GM06990 (cell line): ENCODE measurements around the gene MTFP1.

Experiments
- DNase-seq: peaks from one replicate; pipeline ENCODE4 v3.0.0-alpha.2; 2011; ENCODE audit not compliant: insufficient read length; ENCODE audit errors: extremely low read depth
- H3K27me3 ChIP-seq: replicated peaks from 2 replicates; pipeline ENCODE4 v1.6.0; 2011; ENCODE audit warnings: low read length; ENCODE audit not compliant: control insufficient read depth, insufficient read depth
- H3K36me3 ChIP-seq: 2 replicates; pipeline ENCODE4 v1.5.1; 2011; ENCODE audit warnings: low read length; ENCODE audit not compliant: control insufficient read depth, insufficient read depth
- H3K4me3 ChIP-seq: replicated peaks from 2 replicates; pipeline ENCODE4 v1.5.1; 2011; ENCODE audit warnings: low read depth, mild to moderate bottlenecking, control low read depth, low read length
- TF ChIP-seq, protein P1 (sequence below): IDR thresholded peaks from 2 replicates; pipeline ENCODE4 v1.5.1; 2011; ENCODE audit warnings: low read length, control low read depth, mild to moderate bottlenecking, inconsistent platforms; ENCODE audit not compliant: insufficient read depth, poor library complexity, severe bottlenecking

Gene MTFP1

DNA sequence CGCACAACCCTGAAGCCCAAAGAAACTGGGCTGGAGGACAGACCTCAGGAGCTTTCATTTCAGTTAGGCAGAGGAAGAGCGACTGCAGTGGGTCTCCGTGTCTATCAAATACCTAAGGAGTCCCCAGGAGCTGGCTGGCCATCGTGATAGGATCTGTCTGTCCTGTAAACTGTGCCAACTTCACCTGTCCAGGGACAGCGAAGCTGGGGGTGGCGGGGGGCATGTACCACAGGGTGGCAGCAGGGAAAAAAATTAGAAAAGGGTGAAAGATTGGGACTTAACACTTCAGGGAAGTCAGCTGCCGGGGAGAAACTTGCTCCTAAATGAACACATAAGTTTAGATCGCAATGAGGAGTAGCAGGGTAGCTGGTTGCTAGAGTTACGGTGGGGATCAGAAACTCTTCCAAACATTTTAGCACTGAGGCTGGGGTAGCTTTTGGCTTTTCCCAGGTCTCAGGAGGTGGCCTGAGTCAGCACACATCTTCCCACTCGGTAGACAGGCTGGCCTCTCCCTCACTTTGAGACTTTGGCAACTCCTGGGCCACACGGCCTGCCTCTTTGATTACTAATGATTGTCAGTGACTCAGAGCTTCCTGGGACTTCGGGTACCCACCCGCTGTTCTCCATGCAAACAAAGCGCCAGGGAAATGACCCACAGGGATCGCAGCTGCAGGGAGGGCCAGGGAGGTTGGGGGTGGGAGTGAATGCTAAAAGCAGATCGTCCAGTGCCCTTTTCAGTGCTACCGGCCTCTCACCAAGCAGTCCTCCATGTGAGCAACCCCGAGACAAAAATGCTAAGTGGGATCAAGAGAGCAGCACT is 2.9 kb upstream of the MTFP1 start:
- DNase-seq, result no peak
- TF ChIP-seq, protein P1, sequence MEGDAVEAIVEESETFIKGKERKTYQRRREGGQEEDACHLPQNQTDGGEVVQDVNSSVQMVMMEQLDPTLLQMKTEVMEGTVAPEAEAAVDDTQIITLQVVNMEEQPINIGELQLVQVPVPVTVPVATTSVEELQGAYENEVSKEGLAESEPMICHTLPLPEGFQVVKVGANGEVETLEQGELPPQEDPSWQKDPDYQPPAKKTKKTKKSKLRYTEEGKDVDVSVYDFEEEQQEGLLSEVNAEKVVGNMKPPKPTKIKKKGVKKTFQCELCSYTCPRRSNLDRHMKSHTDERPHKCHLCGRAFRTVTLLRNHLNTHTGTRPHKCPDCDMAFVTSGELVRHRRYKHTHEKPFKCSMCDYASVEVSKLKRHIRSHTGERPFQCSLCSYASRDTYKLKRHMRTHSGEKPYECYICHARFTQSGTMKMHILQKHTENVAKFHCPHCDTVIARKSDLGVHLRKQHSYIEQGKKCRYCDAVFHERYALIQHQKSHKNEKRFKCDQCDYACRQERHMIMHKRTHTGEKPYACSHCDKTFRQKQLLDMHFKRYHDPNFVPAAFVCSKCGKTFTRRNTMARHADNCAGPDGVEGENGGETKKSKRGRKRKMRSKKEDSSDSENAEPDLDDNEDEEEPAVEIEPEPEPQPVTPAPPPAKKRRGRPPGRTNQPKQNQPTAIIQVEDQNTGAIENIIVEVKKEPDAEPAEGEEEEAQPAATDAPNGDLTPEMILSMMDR, result no peak
- Histone ChIP-seq H3K4me3 (peak overlapping the region; percentile 84), H3K36me3 (peaks cover 11% of the 10 kb centered on the region), H3K27me3 (no peaks in the 10 kb centered on the region)

DNA sequence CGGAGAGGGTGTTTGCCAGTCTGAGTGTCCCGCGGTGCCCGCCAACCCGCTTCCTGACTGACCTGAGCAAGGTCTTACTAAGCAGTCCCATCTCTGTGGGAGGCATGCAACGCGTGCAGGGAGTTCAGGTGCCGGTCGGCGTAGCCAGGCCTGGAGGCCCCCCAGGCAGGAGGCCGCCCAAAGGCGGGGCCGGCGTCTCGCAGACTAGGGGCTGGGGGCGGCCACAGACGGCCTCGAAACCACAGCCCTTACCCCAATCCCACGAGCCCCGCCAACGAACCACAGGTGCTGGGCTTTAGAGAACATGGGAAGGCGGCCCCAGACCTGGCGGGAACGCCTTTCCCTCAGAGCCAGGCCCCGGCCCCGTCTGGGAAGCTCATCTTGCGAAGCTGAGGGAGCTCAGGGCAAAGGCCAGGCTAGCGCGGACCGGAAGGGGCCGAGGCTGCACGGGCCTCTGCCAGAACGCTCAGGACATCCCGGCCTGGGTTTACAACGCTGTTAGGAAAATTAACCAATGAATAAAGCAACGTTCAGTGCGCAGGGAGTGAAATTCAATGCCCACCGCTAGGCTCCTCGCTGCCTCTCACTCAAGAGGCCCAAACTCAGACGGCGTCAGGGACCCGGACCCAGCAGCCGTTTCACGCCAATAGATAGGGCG is 2.1 kb upstream of the MTFP1 start:
- Histone ChIP-seq H3K36me3 (peaks cover 14% of the 10 kb centered on the region), H3K4me3 (peak overlapping the region; percentile 84), H3K27me3 (no peaks in the 10 kb centered on the region)
- TF ChIP-seq, protein P1, result no peak
- DNase-seq, result no peak

DNA sequence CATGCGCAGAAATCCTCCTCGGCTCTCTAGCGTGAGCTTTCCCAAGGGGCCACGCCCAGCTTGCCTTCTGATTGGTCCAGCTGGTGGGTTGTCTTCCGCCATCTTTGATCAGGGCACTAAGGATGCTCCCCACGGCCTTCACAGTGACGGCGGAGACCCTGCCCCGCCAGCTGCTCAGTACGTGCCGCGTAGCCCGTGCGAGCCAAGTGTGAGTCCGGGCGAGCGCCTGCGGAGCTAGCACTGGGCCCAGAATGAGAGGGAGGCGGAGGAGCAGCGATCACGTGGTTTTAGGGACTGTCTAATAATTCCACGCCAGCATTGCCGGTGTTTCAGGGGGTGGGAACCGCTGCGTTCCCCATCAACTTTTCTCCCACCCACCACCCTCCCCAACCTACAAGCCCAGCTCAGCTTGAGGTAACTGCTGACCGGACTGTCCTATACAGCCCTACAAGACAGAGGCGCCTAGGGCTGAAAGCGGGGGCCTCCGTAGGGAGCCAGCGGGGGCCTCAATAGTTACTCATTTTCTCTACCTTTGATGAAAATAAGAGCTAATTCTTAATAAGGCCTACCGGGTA is 1.5 kb upstream of the MTFP1 start:
- TF ChIP-seq, protein P1, result no peak
- H3K36me3 ChIP-seq, result peaks cover 11% of the 10 kb centered on the region
- peak; percentile 98 for DNase-seq
- H3K27me3 ChIP-seq, result no peaks in the 10 kb centered on the region
- H3K4me3 ChIP-seq, result peak overlapping the region; percentile 84

DNA sequence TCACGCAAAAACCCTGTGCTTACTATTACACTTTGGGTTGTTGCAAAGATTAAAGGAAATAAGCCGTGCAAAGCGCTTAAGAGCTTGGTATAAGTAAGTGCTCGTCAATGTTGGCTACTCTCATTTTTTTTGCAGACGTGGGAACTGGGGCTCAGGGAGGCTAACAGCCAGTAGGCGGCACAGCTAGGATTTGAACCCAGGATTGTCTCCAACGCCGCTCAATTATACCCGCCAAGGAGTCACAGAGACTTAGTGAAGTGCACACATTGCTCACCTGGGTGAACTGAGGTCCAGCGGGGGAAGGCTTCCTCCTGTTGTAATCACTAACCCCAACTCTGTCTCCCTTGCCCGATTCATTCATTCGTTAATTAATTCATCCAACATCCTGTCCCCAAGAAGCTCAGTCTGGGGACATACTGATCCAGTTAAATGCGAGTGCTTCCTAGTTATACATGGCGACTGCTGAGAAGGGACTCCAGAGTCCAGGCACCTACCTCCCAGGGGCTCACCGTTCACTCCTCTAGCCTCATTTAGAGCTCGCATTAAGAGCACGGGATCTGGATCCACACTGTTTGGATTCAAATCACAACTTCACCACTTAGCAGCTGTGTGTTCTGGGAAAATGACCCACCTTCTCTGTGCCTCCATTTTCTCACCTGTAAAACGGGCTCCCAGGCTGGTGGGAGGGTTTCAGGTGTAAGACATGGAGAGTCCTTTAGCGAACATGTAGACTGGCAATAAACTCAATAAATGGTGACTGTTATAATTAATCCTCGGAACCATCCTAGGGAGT is 838 bp upstream of the MTFP1 start:
- Histone ChIP-seq H3K4me3 (peak overlapping the region; percentile 70), H3K36me3 (peaks cover 13% of the 10 kb centered on the region), H3K27me3 (no peaks in the 10 kb centered on the region)
- DNase-seq, result peak; percentile 23
- TF ChIP-seq, protein P1, result peak; percentile 13

DNA sequence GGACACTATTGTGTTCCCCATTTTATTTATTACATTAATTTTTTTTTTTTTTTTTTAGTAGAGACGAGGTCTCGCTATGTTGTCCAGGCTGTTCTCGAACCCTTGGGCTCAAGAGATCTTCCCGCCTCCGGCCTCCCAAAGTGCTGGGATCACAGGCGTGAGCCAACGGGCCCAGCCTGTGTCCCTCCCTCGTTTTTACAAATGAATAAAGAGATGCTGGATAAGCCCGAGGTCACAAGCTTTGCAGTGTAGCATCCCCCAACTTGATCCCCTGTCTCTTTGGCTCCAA is 297 bp upstream of the MTFP1 start:
- DNase-seq, result no peak

More for the DNA sequence above, 297 bp upstream of the MTFP1 start:
- Histone ChIP-seq H3K4me3 (peak overlapping the region; percentile 70), H3K36me3 (peaks cover 13% of the 10 kb centered on the region), H3K27me3 (no peaks in the 10 kb centered on the region)
- TF ChIP-seq, protein P1, result no peak
